NB4 (cell line): Measurements from ENCODE around the gene C2CD3.
A peak's percentile ranks its signal among the peaks of the same experiment; 100 is the strongest.

Experiments used
- CTCF ChIP-seq: IDR thresholded peaks from one replicate; pipeline ENCODE4 v1.5.1; 2012; ENCODE audit warnings: low read depth, low read length
- POLR2A ChIP-seq: IDR thresholded peaks from 2 replicates; pipeline ENCODE4 v1.6.1; 2011; ENCODE audit warnings: mild to moderate bottlenecking; ENCODE audit not compliant: insufficient read length; ENCODE audit errors: extremely low read depth

GRCh38 chr11:73982990-73983740 is 187.6 kb downstream of the C2CD3 start:
- TF ChIP-seq CTCF (no peak), POLR2A (peak; percentile 76)
